ENCODE data around the gene SLC6A2. TPM values are rescaled to one million over a fixed set of nuclear protein-coding genes. Genes with fewer than 3 reads are reported as not detected.
A peak's percentile ranks its signal among the peaks of the same experiment; 100 is the strongest.

The SLC6A2 gene
- total and polyA plus RNA-seq, 2 experiments from 2014 or later = 0.35 to 0.39 TPM

DNA sequence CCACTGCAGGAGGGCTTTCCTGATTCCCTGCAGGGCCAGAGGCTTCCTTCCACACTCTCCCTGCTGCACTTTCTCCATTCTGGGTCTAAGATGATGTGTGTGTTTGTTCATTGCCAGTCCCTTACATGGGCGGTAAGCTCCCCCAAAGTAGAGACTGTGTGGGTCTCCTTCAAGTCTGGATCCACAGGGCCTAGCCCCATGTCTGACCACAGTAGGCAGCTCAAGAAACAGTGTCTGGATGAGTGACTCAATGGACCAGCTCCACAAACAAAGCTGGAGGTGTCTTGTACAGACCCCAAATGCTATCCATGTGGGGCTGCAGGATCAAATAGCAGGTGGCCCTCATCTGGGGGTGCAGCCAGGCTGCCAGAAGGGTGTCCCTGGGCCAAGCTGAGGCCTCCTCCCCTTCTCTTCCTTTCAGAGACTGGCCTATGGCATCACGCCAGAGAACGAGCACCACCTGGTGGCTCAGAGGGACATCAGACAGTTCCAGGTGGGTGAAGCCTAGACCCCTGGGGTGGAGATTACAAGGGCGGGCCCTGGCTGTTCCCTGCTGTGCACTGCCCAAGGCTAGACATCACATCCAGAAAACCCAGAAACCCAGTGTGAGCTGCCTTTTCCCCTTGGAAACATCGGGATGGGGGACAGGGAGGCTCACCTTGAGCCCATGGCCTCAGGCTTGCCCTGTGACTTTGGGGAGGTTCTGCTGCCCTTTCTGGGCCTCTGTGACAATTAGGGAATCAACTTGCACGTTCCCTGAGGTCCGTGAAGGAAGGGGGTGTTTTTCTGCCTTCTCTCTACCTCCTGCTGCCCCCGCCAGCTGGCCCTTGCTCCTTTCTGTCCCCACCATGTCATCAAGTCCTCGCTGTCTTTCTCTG lies 45.9 kb downstream of the SLC6A2 start:
- Histone ChIP-seq H3K4me3 (no peak overlapping the region), H3K4me1 (ENCODE audit: insufficient read depth) (peaks cover 8% of the 10 kb centered on the region; the same call in 1 of the 2 replicates), H4K20me1 (replicated peaks; ENCODE audit: insufficient read depth) (no peaks in the 10 kb centered on the region), H3F3A (replicated peaks; ENCODE audit: low read depth) (no peaks in the 10 kb centered on the region), H3K79me2 (replicated peaks; ENCODE audit: insufficient read depth) (no peaks in the 10 kb centered on the region), H3K27ac (ENCODE audit: low read depth) (no peak overlapping the region), H3K4me2 (no peak overlapping the region), H2AFZ (peak overlapping the region; percentile 10; the same call in 1 of the 2 replicates), H3K36me3 (ENCODE audit: insufficient read depth) (no peaks in the 10 kb centered on the region), H3K9me2 (ENCODE audit: insufficient read depth) (no peaks in the 10 kb centered on the region), H3K27me3 (ENCODE audit: insufficient read depth) (no peaks in the 10 kb centered on the region)
- Mint-ChIP-seq H3K4me1 (peaks cover 16% of the 10 kb centered on the region; the same call in 2 of the 3 replicates), H3K4me3 (no peak overlapping the region), H3K27me3 (ENCODE audit: insufficient read depth, low read depth, poor library complexity) (no peaks in the 10 kb centered on the region), H3K9me3 (no peaks in the 10 kb centered on the region), H3K27ac (no peak overlapping the region), H3K36me3 (ENCODE audit: low read depth) (no peaks in the 10 kb centered on the region; the same call in 2 of the 3 replicates)
- ATAC-seq (peak; percentile 87), DNase-seq (ENCODE audit: low spot score) (peak; percentile 74)
- TF ChIP-seq, protein P1, sequence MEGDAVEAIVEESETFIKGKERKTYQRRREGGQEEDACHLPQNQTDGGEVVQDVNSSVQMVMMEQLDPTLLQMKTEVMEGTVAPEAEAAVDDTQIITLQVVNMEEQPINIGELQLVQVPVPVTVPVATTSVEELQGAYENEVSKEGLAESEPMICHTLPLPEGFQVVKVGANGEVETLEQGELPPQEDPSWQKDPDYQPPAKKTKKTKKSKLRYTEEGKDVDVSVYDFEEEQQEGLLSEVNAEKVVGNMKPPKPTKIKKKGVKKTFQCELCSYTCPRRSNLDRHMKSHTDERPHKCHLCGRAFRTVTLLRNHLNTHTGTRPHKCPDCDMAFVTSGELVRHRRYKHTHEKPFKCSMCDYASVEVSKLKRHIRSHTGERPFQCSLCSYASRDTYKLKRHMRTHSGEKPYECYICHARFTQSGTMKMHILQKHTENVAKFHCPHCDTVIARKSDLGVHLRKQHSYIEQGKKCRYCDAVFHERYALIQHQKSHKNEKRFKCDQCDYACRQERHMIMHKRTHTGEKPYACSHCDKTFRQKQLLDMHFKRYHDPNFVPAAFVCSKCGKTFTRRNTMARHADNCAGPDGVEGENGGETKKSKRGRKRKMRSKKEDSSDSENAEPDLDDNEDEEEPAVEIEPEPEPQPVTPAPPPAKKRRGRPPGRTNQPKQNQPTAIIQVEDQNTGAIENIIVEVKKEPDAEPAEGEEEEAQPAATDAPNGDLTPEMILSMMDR (conservative IDR thresholded peaks at IDR 0.05; ENCODE audit: low read depth in 2 of 2) = peak; percentile 67 to 94
- peak; percentile 31 for TF ChIP-seq JUNB (IDR thresholded peaks at IDR 0.05; ENCODE audit: unreplicated experiment)
- TF ChIP-seq, protein P2, sequence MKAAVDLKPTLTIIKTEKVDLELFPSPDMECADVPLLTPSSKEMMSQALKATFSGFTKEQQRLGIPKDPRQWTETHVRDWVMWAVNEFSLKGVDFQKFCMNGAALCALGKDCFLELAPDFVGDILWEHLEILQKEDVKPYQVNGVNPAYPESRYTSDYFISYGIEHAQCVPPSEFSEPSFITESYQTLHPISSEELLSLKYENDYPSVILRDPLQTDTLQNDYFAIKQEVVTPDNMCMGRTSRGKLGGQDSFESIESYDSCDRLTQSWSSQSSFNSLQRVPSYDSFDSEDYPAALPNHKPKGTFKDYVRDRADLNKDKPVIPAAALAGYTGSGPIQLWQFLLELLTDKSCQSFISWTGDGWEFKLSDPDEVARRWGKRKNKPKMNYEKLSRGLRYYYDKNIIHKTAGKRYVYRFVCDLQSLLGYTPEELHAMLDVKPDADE (IDR thresholded peaks at IDR 0.05) = no peak

DNA sequence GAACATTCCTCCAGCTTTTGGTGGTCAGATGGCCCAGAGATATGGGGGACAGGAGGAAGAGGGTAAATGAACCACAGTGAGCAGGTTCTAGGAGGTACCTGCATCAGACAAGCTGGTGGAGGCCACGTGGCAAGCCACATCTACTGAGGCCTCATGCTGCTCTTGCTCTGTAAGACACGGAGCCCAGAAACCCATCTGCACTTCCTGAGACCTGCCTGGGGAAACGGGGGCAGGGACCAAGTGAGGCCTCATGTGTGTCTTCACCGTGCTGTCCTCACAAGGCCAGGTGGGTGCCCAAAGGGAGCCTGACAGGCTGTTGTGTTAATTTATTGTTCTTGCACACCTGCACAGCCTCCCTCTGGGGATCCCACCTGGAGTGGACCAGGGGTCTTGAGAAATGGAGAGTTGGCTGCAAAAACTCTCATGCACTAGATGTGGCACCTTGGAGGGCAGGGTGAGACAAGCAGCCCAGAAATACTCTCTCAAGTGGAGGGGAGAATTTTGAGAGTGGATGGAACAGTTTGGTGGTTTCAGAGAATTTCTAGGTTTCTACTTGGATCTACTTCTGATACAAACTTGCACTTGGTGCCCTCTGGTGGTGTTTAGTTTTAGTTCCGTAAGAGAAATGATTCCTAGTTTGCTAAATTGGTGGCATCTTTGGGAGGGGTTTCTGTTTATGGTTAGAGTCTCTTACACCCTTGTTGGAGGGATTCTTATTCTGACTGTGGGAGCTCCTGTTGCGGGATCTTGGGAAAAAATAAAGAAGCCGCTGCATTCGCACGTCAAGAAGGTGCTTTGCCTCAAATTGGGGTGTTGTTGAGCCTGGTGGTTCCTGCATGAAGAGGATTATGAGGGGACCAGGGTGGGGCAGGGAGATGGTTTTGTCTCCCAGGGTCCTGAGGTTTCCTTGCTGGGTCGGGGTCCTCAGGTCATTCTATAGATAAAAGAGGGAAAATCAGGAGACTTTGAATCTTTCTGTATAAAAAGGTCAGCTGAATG lies 47.5 kb downstream of the SLC6A2 start:
- ATAC-seq (peak; percentile 27; the same call in 2 of the 3 replicates), DNase-seq (ENCODE audit: low spot score) (peak; percentile 82)
- Histone ChIP-seq H2AFZ (no peak overlapping the region), H3K4me2 (no peak overlapping the region), H3K4me1 (ENCODE audit: insufficient read depth) (0 out of 2 replicates have a peak, but pooled peaks cover under 1% of the 10 kb centered on the region), H3K4me3 (no peak overlapping the region), H3K9me2 (ENCODE audit: insufficient read depth) (no peaks in the 10 kb centered on the region), H3K27me3 (ENCODE audit: insufficient read depth) (no peaks in the 10 kb centered on the region), H3F3A (replicated peaks; ENCODE audit: low read depth) (no peaks in the 10 kb centered on the region), H4K20me1 (replicated peaks; ENCODE audit: insufficient read depth) (peaks cover 1% of the 10 kb centered on the region; the same call in 1 of the 2 replicates), H3K36me3 (ENCODE audit: insufficient read depth) (no peaks in the 10 kb centered on the region), H3K27ac (ENCODE audit: low read depth) (no peak overlapping the region), H3K79me2 (replicated peaks; ENCODE audit: insufficient read depth) (no peaks in the 10 kb centered on the region)
- H3K4me1 Mint-ChIP-seq = peaks cover 16% of the 10 kb centered on the region
- TF ChIP-seq, protein P1 (conservative IDR thresholded peaks at IDR 0.05; ENCODE audit: low read depth in 2 of 2) = peak; percentile 67 to 71
- TF ChIP-seq, protein P3, sequence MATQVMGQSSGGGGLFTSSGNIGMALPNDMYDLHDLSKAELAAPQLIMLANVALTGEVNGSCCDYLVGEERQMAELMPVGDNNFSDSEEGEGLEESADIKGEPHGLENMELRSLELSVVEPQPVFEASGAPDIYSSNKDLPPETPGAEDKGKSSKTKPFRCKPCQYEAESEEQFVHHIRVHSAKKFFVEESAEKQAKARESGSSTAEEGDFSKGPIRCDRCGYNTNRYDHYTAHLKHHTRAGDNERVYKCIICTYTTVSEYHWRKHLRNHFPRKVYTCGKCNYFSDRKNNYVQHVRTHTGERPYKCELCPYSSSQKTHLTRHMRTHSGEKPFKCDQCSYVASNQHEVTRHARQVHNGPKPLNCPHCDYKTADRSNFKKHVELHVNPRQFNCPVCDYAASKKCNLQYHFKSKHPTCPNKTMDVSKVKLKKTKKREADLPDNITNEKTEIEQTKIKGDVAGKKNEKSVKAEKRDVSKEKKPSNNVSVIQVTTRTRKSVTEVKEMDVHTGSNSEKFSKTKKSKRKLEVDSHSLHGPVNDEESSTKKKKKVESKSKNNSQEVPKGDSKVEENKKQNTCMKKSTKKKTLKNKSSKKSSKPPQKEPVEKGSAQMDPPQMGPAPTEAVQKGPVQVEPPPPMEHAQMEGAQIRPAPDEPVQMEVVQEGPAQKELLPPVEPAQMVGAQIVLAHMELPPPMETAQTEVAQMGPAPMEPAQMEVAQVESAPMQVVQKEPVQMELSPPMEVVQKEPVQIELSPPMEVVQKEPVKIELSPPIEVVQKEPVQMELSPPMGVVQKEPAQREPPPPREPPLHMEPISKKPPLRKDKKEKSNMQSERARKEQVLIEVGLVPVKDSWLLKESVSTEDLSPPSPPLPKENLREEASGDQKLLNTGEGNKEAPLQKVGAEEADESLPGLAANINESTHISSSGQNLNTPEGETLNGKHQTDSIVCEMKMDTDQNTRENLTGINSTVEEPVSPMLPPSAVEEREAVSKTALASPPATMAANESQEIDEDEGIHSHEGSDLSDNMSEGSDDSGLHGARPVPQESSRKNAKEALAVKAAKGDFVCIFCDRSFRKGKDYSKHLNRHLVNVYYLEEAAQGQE (IDR thresholded peaks at IDR 0.05; ENCODE audit: unreplicated experiment) = no peak
- no peaks in the 10 kb centered on the region for H3K9me3 Mint-ChIP-seq
- H3K36me3 Mint-ChIP-seq (ENCODE audit: low read depth) = no peaks in the 10 kb centered on the region; the same call in 2 of the 3 replicates
- no peak overlapping the region for H3K27ac Mint-ChIP-seq
- no peaks in the 10 kb centered on the region for H3K27me3 Mint-ChIP-seq (ENCODE audit: insufficient read depth, low read depth, poor library complexity)
- H3K4me3 Mint-ChIP-seq = no peak overlapping the region
